ENCODE data around the gene MCM3AP.
A peak's percentile ranks its signal among the peaks of the same experiment; 100 is the strongest.

MCM3AP gene

DNA sequence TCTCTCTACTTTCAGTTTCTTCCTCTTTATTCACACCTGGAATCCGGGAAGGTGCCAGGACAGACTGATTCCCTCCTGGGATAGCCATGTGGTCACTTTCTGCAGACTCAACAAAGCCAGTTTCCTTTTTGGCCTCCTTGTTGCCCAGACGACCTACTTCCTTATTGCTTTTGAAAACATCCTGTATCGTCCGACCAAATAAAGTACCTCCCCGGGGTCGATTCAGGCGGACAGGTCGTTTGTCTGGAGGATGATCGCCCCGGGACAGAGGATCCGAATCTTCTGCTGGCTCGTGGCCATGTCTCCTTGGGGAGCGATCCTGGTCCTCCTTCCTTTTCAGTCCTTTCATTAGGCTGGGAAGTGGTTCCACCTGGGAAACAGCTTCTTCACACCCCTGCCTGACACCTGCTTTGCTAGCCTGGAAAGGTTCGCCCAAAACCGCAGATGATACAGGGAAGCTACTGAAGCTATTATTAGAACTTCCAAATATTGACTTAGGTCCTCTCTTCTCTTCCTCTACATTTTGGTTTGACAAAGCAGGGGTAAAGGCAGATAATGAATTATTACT, 1.2 kb downstream of the MCM3AP start:
- peaks cover 45 to 58% (median 55%) of the 10 kb centered on the region in 11 experiments for H3K36me3 ChIP-seq
- no peaks in the 10 kb centered on the region; a peak in 1 of 22 replicates for H3K9me3 ChIP-seq (replicated peaks in 1 of 11)
- H3K4me2 ChIP-seq = peak overlapping the region; percentile 78 to 99 (median 89)
- H3K27ac ChIP-seq = peak overlapping the region in 7 of 11 experiments; percentile 10 to 99 (median 93); a peak in 10 of 22 replicates
- peak overlapping the region; percentile 73 to 99 (median 92); a peak in 19 of 20 replicates for H3K4me3 ChIP-seq
- no peaks in the 10 kb centered on the region for H3K27me3 ChIP-seq
- peaks cover 26 to 64% (median 57%) of the 10 kb centered on the region in 11 experiments; a peak in 21 of 22 replicates for H4K20me1 ChIP-seq
- peak overlapping the region; percentile 3 to 100 (median 97); a peak in 20 of 22 replicates for H3K9ac ChIP-seq
- peaks cover 46 to 63% (median 56%) of the 10 kb centered on the region in 10 experiments for H3K4me1 ChIP-seq
- TF ChIP-seq Cebpa-rat (IDR thresholded peaks at IDR 0.05) = no peak

- no peak overlapping the region for H3K27ac ChIP-seq
- no peak overlapping the region for H3K4me3 ChIP-seq
- no peak overlapping the region for H3K9ac ChIP-seq
- no peaks in the 10 kb centered on the region for H3K4me1 ChIP-seq
- H3K27me3 ChIP-seq = no peaks in the 10 kb centered on the region
- no peak for TF ChIP-seq Cebpa-rat (IDR thresholded peaks at IDR 0.05)
- H3K9me3 ChIP-seq (replicated peaks in 1 of 11) = no peaks in the 10 kb centered on the region
- peaks cover 10 to 93% (median 69%) of the 10 kb centered on the region in 11 experiments; a peak in 17 of 22 replicates for H4K20me1 ChIP-seq
- peaks cover 98 to 100% (median 100%) of the 10 kb centered on the region in 11 experiments for H3K36me3 ChIP-seq
- H3K4me2 ChIP-seq = no peak overlapping the region
Measured at GRCh38 chr21:46274797-46275390, 10.5 kb downstream of the MCM3AP start.

DNA sequence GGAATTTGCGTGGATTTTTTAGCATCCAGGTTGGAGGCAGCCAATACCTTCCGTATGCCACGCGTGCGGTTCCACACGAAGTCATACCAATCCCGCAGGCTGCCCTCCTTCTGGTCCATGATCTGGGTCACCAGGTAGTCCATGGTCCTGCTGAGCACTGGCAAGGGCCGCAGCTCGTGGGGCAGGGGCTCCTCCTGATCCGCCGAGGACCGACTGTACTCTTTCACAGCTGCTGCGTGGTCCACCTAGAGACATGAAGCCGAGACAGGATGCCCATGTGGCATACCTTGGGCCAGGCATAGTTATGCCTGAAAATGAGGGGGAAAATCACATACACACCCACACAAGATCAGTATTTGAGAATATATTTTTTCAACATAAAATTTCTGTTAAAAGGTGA, 12.1 kb downstream of the MCM3AP start:
- no peaks in the 10 kb centered on the region for H3K4me1 ChIP-seq
- H3K9me3 ChIP-seq (replicated peaks in 1 of 11) = no peaks in the 10 kb centered on the region
- H3K4me3 ChIP-seq = no peak overlapping the region
- no peak overlapping the region for H3K9ac ChIP-seq
- H3K36me3 ChIP-seq = peaks cover 98 to 100% (median 100%) of the 10 kb centered on the region in 11 experiments
- TF ChIP-seq Cebpa-rat (IDR thresholded peaks at IDR 0.05) = no peak
- no peaks in the 10 kb centered on the region for H3K27me3 ChIP-seq
- no peak overlapping the region for H3K27ac ChIP-seq
- H4K20me1 ChIP-seq = peaks cover 12 to 94% (median 63%) of the 10 kb centered on the region in 11 experiments; a peak in 19 of 22 replicates
- no peak overlapping the region for H3K4me2 ChIP-seq

GRCh38 chr21:46269466-46269865, 15.9 kb downstream of the MCM3AP start:
- TF ChIP-seq Cebpa-rat (IDR thresholded peaks at IDR 0.05) = no peak
- Histone ChIP-seq H3K4me3 (no peak overlapping the region), H3K9me3 (replicated peaks in 1 of 11) (no peaks in the 10 kb centered on the region), H3K27me3 (no peaks in the 10 kb centered on the region), H4K20me1 (peaks cover 12 to 96% (median 61%) of the 10 kb centered on the region in 11 experiments; a peak in 19 of 22 replicates), H3K4me2 (no peak overlapping the region), H3K36me3 (peaks cover 98 to 100% (median 100%) of the 10 kb centered on the region in 11 experiments), H3K9ac (no peak overlapping the region), H3K27ac (no peak overlapping the region), H3K4me1 (no peaks in the 10 kb centered on the region)

GRCh38 chr21:46268371-46268770, 17.0 kb downstream of the MCM3AP start:
- Histone ChIP-seq H3K4me2 (no peak overlapping the region), H4K20me1 (peaks cover 12 to 97% (median 61%) of the 10 kb centered on the region in 11 experiments; a peak in 19 of 22 replicates), H3K4me1 (no peaks in the 10 kb centered on the region), H3K4me3 (no peak overlapping the region), H3K27me3 (no peaks in the 10 kb centered on the region), H3K9me3 (replicated peaks in 1 of 11) (no peaks in the 10 kb centered on the region), H3K36me3 (peaks cover 98 to 100% (median 100%) of the 10 kb centered on the region in 11 experiments), H3K27ac (no peak overlapping the region), H3K9ac (no peak overlapping the region)
- TF ChIP-seq Cebpa-rat (IDR thresholded peaks at IDR 0.05) = no peak

- Histone ChIP-seq H3K36me3 (peaks cover 95 to 100% (median 98%) of the 10 kb centered on the region in 11 experiments), H3K4me1 (no peaks in the 10 kb centered on the region), H4K20me1 (peaks cover 7 to 88% (median 56%) of the 10 kb centered on the region in 11 experiments; a peak in 18 of 22 replicates), H3K9ac (no peak overlapping the region), H3K9me3 (replicated peaks in 1 of 11) (no peaks in the 10 kb centered on the region), H3K27me3 (no peaks in the 10 kb centered on the region), H3K4me3 (no peak overlapping the region), H3K4me2 (no peak overlapping the region), H3K27ac (no peak overlapping the region)
- TF ChIP-seq Cebpa-rat (IDR thresholded peaks at IDR 0.05) = no peak
Measured at GRCh38 chr21:46266946-46267345, 18.5 kb downstream of the MCM3AP start.

- H3K9ac ChIP-seq = 0 out of 22 replicates have a peak overlapping the region, but pooled peaks of 1 of the 11 experiments have one; percentile 18
- no peak for TF ChIP-seq Cebpa-rat (IDR thresholded peaks at IDR 0.05)
- no peaks in the 10 kb centered on the region for H3K9me3 ChIP-seq (replicated peaks in 1 of 11)
- H3K4me2 ChIP-seq = no peak overlapping the region
- no peaks in the 10 kb centered on the region for H3K27me3 ChIP-seq
- peaks cover 94 to 100% (median 98%) of the 10 kb centered on the region in 11 experiments for H3K36me3 ChIP-seq
- no peak overlapping the region for H3K4me3 ChIP-seq
- no peak overlapping the region for H3K27ac ChIP-seq
- H3K4me1 ChIP-seq = no peaks in the 10 kb centered on the region
- peaks cover 7 to 85% (median 53%) of the 10 kb centered on the region in 11 experiments; a peak in 18 of 22 replicates for H4K20me1 ChIP-seq
Measured at GRCh38 chr21:46265736-46266525, 19.5 kb downstream of the MCM3AP start.

DNA sequence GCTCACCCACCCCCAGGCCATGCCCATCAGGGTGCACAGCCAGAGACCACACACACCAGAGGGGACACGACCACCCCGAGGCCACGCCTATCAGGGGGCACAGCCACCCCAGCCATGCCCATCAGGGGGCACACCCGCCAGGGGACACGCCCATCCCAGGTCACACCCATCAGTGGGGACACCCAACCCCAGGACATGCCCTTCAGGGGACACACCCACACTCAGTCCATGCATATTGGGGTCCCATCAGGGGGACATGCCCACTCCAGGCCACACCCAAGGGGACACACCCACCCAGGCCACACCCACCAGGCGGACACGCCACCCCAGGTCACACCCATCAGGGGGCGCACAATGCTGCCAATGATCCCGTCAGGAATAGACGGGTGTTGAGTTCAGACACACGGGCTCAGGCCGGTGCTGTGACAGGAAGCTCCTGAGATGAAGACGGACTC, 20.7 kb downstream of the MCM3AP start:
- Histone ChIP-seq H3K9me3 (replicated peaks in 1 of 11) (no peaks in the 10 kb centered on the region), H3K4me2 (no peak overlapping the region), H3K4me3 (no peak overlapping the region), H3K27ac (no peak overlapping the region), H3K4me1 (no peaks in the 10 kb centered on the region), H3K9ac (no peak overlapping the region), H3K36me3 (peaks cover 95 to 100% (median 98%) of the 10 kb centered on the region in 11 experiments), H4K20me1 (peaks cover 2 to 87% (median 47%) of the 10 kb centered on the region in 11 experiments; a peak in 18 of 22 replicates), H3K27me3 (no peaks in the 10 kb centered on the region)
- TF ChIP-seq Cebpa-rat (IDR thresholded peaks at IDR 0.05) = no peak
